ENCODE measurements around the gene MYO1F.
"Not testable (repeated sequence)": the region's sequence is repeated elsewhere in the genome, so short reads cannot be mapped to it uniquely, and the experiment has no call there.

Gene MYO1F

DNA sequence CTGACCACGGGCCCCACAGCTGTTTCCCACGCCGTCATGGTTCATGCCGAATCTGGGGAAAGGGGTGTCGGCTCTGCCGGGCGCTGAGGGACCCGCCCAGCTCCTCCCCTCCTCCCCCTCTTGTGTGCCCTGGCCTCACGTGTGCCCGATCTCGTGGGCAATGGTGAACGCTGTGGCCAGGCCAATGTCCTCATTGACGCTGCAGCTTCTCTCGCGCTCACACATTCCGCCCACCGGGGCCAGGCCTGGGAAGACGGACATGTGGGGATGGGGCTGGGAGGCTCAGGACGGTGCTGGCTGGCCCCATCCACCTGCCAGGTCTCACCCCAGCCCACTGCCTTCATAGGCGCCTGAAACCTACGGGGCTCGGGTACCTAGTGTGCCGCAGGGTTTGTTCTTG, 18.9 kb upstream of the MYO1F start:
- DNase-seq = no peak

DNA sequence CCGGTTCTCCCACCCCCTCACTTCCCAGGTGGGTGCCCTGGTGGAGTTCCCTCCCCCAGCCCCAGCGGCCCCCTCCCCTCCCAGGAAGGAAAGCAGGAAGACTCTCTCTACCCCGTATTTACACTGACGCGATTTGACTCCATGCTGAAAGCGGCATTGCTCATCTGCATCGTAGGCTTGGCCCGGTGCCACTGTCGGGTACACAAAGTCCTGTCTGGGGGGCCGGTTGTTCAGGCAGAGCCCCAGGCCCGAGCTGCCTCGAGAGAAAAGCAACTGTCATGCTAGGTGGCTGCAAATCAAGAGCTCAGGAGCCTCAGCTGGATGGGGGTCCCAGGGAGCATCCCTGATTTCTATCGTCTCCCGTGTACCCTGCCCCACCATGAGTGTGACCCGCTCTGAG, 18.4 kb upstream of the MYO1F start:
- no peak for DNase-seq

DNA sequence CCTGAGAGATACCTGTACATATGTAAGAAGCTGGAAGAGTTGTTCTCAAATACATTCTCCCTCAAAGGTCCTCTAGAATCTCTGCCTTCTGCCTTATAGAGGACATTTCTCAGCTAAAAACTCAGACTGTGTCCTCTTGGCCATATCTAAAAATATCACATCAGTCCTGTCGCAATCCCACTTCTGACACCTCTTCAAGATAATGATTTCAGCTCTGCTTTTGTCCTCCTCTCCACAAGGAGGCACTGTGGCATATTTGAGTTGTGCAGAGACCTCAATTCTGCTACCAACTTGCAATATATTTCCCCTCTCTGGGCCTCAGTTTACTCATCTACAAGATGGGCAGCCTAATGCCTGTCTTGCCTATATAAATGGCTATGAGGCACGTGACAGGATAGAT, 16.7 kb upstream of the MYO1F start:
- no peak for DNase-seq

DNA sequence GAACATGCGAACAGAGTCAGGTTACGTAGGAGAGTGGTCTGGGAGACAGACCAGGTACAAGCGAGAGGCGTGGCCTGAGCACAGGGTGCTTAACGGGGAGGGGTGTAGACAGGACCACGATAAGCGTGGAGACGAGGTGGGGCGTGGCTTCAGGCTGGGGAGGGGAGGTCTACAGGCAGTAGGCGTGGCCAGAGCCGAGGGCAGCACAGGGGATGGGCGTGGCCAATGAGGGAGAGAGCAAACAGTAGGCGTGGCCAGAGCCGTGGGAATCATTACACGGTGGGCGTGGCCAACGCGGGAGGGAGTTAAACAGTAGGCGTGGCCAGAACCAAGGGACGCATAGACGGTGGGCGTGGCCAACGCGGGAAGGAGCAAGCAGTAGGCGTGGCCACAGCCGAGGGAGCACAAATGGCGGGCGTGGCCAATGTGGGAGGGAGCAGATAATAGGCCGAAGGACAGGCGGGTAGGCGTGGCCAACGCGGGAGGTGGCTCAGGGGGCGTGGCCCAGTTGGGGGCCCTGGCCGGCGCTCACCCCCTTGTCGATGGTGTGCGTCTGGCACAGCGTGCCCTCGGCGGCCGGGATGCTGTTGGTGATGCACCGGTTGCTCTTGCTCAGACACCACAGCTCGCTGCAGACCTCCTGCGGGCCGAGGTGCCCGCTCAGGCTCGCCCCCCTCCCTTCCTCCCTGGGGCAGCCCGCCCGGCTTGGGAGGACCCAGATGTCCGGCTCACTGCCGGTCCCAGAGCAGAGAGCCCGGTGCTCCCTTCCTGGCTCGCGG, 15.2 kb upstream of the MYO1F start:
- no peak for DNase-seq

DNA sequence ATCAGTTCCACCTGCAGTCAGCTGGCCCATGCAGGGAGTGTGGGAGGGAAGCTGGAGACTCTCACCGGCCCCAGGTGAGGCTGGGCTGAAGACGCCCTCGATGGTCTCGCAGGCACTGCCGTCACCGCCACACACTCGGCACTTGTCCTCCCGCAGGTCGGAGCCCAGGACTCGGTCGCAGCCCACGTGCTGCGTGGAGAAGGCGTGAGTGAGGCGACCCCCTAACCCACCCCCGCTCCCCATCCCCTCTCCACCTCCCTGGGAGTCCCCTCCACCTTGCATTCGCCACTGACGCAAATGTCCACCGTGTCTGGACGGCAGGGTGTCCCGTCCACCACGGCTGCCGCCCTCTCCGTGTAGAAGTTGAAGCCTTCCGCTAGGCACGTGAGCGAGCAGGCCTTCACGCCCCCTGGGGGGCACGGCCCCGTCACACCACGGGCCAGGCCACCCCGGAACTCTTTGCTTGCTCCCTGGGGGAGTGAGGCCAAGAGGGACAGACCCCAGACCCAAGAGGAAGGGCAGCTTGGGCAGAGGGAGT, 12.0 kb upstream of the MYO1F start:
- DNase-seq = no peak

DNA sequence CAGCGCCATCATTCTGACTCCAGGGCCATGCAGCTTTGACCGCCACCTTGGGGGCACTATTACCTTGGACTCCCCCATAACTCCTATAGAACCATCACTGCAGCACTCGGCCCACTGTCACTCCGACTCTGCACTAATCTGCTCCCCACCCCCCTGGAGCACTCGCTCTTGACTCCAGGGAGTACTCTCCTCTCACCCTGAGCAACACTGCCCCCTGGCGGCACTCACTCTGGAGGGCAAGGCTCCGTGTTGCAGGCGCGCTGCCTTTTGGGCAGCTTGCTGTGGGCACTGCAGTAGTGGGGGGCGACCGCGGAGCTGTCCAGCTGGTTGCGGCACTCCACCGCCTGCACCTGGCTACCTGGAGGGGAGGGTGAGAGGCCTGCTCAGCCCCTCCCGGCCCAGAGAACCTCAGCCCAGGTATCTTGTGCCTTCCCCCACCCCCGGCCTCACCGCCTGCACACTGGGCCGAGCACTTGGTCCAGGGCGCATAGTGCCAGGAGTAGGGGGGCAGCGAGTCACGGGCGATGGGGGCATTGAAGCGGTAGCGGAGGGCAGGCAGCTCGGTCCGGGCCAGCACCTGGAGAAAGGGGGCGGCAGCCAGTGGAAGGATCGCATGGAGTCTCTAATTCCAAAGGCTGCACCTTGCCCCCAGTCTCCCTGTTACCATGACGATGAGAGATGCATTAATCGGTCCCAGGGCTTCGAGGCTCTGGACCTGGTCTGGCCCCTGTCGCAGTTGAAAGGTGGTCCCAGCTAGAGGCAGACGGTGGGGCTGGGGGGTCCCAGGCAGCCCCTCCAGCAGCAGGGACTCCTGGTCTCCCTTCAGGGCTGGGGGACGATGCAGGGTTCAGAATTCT, 8.9 kb upstream of the MYO1F start:
- DNase-seq = no peak

DNA sequence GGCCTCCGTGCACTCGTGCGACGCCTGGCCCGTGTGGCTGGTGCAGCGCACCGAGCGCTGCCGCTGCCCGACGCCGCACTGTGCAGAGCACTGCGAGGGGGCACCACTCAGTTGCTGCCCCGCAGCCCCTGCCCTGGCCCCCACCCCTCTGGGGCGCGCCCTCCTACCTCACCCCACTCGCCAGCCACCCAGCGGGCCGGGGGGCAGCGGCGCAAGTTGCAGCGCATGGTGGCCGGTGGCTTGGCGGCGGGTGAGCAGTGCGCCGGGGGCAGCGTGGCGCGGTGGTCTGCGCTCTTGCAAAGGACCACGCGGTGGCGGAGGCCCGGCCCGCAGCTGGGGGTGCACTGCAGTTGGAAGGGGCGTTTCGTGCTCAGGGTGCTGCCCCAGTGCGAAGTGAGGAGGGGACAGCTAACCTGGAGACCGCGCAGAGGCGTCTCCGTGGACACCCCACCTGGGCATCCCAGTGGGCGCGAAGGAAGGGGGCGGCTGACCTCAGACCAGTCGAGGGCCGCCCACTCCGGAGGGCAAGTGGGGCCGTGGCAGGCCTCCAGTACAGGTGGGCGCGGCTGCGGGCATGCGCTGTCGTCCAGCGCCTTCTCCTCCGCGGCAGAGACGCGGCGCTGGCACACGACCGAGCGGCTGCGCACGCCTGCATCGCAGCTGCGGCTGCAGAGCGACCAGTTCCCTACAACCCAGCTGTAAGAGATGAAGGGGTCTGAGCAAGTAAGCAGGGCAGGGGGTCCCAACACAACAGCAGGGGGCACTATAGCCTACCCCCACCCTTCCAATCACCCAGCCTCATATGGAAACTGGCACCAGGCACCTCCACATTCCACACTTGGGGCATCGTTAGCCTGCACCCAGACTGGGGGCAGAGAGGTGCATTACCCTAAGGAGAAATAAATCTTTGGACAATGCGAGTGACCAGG, 8.0 kb upstream of the MYO1F start:
- DNase-seq = no peak

DNA sequence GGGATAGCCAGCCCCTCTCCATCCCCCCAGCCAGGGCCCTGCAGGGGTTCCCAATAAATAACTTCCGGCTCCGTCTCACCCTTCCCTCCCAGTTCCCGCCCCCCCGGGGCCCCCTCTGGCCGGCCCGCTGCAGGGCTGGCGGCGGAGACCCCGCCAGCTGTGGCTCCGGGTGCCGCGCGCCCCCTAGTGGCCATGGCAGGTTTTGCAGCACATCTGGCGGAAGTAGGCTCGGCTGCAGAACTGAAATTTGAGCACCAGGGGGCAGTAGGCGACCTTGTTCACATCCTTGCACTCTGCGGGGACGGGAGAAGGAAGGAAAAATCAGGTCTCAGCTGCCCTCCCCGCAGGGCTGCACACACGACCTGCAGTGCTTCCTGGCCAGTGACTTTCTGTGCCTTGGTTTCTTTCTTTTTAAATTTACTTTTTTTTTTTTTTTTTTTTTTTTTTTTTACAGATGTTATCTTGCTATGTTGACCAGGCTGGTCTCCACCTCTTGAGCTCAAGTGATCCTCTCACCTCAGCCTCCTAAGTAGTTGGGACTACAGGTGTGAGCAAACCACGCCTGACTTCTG, 3.6 kb upstream of the MYO1F start:
- peak; percentile 8 for DNase-seq

DNA sequence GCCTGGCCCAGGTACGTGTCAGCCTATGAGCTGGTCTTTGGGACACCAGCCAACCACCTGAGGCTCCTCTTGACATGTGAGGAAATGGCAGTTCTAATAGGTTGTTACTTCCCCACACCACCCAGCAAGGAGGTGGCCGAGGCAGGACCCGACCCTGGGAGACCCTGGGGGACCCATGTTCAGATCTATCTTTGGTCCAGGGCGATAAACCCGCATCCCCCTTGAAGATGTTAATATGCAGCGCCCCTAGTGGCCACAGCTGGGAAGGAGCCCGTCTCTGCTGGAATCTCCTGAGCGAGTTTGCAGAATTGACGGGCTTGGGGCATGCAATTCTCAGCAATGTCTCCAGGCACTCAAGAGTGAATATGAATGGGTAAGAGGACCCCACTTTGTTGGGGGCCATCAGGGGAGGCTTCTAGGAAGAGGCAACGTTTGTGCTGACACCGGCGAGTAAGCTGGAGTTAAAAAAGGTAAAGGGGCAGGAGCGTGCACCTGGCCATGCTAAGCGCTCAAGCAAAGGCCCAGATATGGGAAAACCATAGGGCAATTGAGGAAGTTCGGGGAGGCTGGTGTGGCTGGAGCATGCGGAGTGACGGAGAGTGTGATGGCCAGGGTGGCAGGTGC, 1.5 kb upstream of the MYO1F start:
- DNase-seq = no peak

DNA sequence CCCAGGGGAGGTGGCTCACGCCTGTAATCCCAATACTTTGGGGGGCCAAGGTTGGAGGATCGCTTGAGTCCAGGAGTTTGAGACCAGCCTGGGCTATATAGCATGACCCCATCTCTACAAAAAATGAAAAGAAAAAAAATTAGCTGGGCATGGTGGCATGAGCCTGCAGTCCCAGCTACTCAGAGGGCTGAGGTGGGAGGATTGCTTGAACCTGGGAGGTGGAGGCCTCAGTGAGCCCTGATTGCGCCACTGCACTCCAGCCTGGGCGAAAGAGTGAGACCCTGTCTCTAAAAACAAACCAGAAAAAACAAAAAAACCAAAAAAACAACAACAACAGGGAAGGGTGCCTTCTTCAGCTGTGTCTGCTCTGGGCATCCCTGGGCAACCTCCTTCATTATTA, 499 bp upstream of the MYO1F start:
- DNase-seq = no peak

DNA sequence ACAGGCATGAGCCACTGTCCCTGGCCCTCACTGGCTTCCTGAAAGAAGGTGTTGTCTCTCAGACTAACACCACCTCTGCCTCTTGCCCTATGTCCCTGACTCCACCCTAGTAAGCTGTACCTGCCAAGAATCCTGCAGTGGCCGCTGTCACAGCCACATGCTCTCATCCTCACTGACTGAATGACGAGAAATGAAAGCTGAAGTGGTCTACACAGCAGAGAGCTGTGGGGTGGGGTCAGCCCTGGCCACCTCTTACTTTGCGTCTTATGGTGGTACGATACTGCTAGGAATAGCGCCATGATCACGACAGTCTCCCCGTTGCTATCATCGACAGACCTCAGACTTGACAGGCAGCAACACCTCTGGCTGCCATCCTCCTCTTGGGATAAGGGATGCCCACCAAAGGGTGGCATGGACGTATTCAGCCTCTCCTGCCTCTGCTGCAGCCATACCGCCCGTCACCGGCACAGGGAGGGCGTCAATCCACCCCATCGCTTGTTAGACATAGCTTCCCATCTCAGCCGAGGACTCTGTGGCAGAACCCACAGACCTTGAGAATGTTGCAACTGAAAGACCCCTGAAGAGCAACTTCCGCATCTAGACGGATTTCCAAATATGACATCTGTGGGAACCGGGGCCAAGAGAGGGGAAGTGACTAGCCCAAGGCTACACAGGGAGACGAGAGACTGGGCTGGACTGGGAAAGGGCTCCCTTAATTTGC, 809 bp downstream of the MYO1F start:
- no peak for DNase-seq

DNA sequence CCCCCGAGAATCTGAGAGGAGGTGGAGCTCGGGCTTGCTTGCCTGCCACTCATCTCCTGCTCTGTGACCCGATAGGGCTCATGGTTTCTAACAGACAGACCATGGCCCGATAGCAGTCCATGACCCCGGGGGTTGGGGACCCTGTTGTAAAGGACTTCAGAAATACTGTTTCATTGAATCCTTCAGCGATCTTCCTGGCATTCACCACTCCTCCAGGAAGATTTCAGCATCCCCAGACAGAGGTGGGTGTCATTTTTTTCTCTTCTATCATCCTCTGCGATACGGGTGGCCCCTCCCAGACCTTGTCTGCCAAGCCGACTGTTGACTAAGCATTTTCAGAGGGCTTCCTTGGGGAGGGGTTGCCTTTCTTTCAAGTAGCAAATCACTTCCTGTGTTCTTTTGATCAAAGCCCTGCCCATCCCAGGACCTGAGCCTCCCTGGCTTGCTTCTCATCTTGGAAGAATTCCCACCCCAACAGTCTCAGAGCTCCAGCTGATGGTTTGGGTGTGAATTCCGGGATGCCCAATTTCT, 1.7 kb downstream of the MYO1F start:
- DNase-seq = no peak

DNA sequence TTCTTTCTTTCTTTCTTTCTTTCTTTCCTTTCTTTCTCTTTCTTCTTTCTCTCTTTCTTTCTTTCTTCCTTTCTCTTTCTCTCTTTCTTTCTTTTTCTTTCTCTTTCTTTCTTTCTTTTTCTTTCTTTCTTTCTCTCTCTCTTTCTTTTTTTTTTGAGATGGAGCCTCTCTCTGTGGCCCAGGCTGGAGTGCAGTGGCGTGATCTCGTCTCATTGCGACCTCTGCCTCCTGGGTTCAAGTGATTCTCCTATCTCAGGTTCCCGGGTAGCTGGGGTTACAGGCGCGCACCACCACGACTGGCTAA, 2.7 kb downstream of the MYO1F start:
- DNase-seq = not testable (repeated sequence)

DNA sequence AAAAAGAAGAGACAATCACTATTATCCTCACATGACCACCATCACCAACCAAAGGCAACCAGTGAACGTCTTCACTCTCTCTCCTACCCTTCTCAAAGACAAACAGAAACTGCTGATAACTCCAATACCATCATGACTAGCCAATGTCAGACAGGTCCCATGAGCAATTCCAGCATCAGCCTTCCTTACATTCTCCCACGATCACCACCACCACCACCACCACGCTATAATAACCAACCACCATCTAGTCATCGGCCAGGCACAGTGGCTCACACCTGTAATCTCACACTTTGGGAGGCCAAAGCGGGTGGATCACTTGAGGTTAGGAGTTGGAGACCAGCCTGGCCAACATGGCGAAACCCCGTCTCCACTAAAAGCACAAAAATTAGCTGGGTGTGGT, 3.9 kb downstream of the MYO1F start:
- no peak for DNase-seq

DNA sequence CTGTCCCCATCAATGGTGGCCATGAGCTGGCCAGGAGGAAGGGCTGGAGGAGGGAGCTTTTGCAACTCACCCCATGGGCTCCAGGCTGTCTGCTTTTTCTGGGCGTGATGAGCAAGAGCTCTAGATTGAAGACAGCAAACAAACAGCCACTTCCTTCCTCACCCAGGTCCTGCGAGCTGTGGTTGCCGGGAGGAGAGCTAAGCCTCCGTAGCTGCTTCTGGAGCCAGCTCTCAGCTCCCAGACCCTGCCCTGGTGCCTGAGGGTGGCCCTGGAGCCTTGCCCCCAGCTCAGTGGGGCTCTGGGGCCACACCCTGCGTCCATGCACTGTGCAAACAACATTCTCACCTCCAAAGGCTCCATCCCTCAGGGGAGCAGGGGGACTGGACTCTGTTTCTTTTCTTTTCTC, 6.2 kb downstream of the MYO1F start:
- DNase-seq = no peak

DNA sequence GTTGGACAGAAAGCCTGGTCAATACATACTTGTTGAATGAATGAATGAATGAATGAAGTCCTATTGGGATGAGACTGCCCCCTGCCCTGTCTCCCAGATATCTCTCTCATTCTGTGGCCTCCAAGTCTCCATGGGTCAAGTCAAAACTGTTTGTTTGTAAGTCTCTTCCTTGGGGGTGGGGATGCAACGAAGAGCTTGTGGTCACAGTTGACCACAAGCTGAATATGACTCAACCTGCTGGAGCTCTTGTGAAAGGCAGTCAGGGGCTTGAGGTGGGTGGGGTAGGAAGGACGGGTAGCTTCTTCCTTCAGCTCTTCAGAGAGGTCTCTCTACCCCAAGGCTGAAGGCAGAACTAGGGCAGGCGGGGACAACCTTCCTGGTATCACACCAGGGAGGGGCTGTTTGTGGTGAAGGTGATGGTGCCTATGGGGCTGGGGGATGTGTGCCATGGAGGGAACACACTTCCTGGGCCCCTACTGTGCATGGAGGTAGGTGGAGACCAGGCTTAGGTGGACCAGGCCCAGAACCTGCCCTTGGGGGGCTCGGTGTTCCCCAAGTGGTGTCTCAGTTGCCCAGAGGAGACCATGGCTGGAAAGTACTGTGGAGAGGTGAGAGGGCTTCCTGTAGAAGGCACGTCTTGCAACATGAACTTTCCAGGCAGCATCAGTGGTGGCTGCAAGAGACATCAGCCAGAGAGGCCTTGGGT, 8.0 kb downstream of the MYO1F start:
- DNase-seq = no peak

DNA sequence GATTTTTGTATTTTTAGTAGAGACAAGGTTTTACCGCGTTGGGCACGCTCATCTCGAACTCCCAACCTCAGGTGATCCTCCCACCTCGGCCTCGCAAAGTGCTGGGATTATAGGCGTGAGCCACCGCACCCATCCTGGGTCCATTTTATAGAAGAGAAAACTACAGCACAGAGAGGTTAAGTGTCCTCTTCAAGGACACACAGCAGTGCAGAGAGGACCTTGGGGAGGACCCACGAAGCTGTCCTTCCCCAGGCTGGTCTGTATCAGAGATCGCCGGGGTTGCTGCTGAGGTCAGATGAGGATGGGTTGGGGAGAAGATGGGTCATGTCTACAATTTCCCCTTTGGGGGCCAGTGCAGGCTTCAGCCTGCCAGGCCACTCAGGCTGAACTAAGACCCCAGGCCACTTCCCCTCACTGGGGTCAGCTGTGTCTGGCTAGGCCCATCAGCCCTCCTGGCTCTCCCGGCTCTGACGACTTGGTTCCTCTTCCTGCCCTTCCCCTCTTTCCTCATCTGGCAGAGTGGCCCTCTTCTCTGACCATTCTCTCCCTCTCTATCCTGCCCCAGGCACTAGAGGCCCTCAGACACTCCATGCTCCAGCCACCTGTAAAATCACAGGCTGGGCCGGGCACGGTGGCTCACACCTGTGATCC, 9.6 kb downstream of the MYO1F start:
- no peak for DNase-seq

DNA sequence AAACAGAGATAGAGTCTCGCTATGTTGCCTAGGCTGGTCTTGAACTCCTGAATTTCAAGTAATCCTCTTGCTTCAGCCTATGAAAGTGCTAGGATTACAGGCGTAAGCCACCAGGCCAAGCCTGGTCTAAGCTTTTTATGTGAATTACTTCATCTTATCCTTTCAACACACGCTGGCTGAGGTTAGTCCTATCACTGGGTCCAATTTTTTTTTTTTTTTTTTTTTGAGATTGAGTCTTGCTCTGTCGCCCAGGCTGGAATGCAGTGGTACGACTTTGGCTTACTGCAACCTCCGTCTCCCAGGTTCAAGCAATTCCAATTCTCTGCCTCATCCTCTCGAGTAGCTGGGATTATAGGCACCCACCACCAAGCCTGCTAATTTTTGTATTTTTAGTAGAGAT, 10.4 kb downstream of the MYO1F start:
- DNase-seq = no peak

DNA sequence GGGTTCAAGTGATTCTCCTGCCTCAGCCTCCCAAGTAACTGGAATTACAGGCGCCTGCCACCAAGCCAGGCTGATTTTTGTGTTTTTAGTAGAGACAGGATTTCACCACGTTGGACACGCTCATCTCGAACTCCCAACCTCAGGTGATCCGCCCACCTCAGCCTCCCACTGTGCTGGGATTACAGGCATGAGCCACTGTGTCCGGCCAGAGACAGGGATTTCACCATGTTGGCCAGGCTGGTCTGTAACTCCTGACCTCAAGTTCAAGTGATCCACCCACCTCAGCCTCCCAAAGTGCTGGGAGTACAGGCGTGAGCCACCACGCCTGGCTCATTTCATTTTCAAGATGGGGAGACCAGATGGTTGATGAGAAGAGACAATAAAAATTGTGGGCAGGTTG, 12.4 kb downstream of the MYO1F start:
- not testable (repeated sequence) for DNase-seq
